Duodenal mucosa (tissue), 2 donors: Measurements from ENCODE around the gene CDR2L.
A peak's percentile ranks its signal among the peaks of the same experiment; 100 is the strongest.

Source experiments
- H3K27ac ChIP-seq: one replicate; pipeline ENCODE4 v1.7.0; 2013; ENCODE audit warnings: low read depth, low read length
- H3K27me3 ChIP-seq, 2 donors: one replicate each; pipeline ENCODE4 v1.7.0; 2013; ENCODE audit warnings: low read length in 2 of 2, control low read depth in 1 of 2; ENCODE audit not compliant: insufficient read depth in 2 of 2, control insufficient read depth in 1 of 2
- H3K36me3 ChIP-seq, 2 donors: one replicate each; pipeline ENCODE4 v1.7.0; 2013; ENCODE audit warnings: low read length in 2 of 2, control low read depth in 1 of 2; ENCODE audit not compliant: insufficient read depth in 2 of 2, control insufficient read depth in 1 of 2
- H3K4me1 ChIP-seq, 2 donors: one replicate each; pipeline ENCODE4 v1.7.0; 2013; ENCODE audit warnings: low read length in 2 of 2, control low read depth in 1 of 2; ENCODE audit not compliant: insufficient read depth in 2 of 2, control insufficient read depth in 1 of 2
- H3K4me3 ChIP-seq, 2 donors: one replicate each; pipeline ENCODE4 v1.7.0; 2013; ENCODE audit warnings: low read length in 2 of 2, low read depth in 1 of 2
- H3K9ac ChIP-seq, 2 donors: one replicate each; pipeline ENCODE4 v1.7.0; 2013; ENCODE audit warnings: low read length in 2 of 2, low read depth in 1 of 2
- H3K9me3 ChIP-seq, 2 donors: one replicate each; pipeline ENCODE4 v1.7.0; 2013; ENCODE audit warnings: low read length in 2 of 2, control low read depth in 1 of 2; ENCODE audit not compliant: control insufficient read depth in 1 of 2

Gene CDR2L

DNA sequence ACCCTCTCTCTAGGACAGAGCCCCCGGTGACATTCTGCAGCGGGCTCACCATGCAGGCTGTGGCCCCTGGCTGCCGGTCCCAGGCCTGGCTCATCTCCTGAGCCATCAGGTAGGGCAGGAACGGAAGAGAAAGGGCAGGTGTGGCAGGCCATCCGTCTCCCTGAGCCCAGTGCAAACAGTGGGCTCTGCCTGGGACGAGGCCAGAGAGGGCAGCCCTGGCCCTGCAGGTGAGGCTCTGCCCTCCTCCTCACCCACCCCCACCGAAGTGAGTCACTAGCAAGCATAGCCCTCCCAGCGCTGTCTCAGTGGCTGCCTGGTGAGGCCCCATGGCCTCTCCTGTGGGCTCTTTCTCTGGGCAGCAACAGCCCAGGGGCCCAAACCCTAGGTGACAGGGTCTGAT, 37.2 kb upstream of the CDR2L start:
- Histone ChIP-seq H3K36me3 (peaks cover 3 to 25% of the 10 kb centered on the region in 2 donors), H3K9me3 (no peaks in the 10 kb centered on the region), H3K4me1 (peaks cover 24 to 27% of the 10 kb centered on the region in 2 donors), H3K27me3 (no peaks in the 10 kb centered on the region), H3K9ac (no peak overlapping the region), H3K27ac (no peak overlapping the region), H3K4me3 (no peak overlapping the region)

DNA sequence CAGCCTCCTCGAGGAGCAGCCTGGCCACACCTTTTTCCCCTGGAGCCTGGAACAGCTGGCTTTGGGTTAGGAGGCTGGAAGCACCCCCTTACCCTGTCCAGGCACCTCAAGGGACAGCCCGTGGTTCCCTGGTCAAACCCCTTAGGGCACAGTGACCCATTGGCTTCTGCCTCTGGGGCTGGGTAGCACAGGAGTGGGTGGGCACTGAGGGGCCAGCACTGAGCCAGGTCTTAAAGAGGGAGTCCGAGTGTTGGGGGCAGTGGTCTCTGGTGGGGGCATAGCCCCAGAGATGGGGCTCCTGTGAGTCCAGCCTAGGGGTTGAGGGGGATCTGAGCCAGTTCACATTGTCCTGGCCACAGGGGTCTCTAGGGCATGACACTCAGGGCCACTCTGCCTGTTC, 36.4 kb upstream of the CDR2L start:
- Histone ChIP-seq H3K27ac (no peak overlapping the region), H3K4me3 (no peak overlapping the region), H3K36me3 (peaks cover 9 to 32% of the 10 kb centered on the region in 2 donors)

DNA sequence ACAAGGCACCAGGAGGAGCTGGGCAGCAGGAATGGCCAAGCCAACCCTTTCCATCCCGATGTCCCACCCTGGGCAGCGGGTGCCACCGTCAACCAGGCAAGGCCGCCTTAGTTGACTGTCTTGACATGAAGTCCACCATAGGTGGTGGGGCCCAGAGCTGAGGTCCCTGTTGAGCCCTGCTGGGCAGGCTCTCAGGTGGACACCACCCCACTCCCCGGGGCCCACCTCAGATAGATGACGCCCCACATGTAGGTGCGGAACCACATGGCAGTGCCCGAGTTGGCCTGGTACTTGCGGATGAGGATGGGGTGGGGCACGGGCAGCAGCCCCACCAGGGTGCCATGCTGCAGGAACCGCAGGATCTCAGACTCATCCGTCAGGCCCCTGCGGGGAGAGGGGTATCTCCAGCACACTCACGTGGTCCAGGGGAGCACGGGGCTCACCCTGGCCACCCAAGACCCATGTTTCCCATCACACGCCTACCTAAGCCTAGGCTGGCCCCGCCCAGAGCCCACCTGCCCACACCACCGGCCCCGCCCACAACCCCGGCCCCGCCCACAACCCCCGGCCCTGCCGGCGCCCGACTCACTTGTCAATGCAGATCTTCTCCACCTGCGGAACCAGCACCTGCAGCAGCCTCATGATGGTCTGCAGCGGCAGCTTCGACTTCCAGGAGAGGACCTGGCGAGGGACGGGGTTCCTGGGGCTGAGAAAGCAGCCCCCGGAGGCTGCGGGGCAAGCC, 35.6 kb upstream of the CDR2L start:
- Histone ChIP-seq H3K4me1 (peaks cover 24 to 27% of the 10 kb centered on the region in 2 donors), H3K4me3 (no peak overlapping the region), H3K27me3 (no peaks in the 10 kb centered on the region), H3K27ac (no peak overlapping the region), H3K36me3 (peaks cover 12 to 39% of the 10 kb centered on the region in 2 donors), H3K9me3 (no peaks in the 10 kb centered on the region), H3K9ac (no peak overlapping the region)

More for the DNA sequence above, 36.4 kb upstream of the CDR2L start:
- Histone ChIP-seq H3K4me1 (peaks cover 24 to 27% of the 10 kb centered on the region in 2 donors), H3K9ac (no peak overlapping the region), H3K27me3 (no peaks in the 10 kb centered on the region), H3K9me3 (no peaks in the 10 kb centered on the region)

DNA sequence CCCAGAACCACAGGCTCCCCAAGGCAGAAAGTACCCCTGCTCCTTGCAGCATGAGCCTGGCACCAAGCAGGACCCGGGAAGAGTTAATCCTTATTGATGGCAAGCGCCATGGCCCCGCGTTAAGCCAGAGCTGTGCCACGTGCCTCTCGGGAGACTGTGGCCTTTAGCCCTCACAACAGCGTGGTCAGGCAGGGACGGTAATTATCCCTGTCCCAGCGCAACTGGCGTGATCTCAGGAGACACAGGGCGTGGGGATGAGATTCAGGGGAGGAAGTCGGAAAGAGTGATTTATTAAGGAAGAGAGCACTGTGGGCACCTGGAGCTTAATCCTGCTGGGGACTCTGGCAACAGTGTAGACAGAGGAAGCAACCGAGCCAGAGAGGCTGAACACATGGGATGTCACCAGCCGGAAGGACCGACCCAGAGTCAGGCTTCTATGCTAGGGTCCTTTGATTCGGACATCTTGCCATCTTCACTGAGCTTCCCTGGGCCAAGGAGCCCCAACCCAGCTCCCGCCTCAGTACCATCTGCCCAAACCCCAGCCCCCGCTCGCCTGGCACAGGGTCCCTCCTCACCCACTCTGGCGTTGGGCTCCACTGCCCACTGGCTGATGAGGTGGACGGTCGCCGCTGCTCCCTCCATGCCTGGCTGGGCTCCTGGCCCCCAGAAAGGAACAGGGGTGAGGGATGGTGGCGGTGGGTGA, 34.9 kb upstream of the CDR2L start:
- Histone ChIP-seq H3K4me1 (peaks cover 24 to 27% of the 10 kb centered on the region in 2 donors), H3K9ac (peak overlapping the region in 1 of 2 donors; percentile 24), H3K27me3 (no peaks in the 10 kb centered on the region), H3K4me3 (no peak overlapping the region), H3K27ac (no peak overlapping the region), H3K36me3 (peaks cover 10 to 41% of the 10 kb centered on the region in 2 donors), H3K9me3 (no peaks in the 10 kb centered on the region)

DNA sequence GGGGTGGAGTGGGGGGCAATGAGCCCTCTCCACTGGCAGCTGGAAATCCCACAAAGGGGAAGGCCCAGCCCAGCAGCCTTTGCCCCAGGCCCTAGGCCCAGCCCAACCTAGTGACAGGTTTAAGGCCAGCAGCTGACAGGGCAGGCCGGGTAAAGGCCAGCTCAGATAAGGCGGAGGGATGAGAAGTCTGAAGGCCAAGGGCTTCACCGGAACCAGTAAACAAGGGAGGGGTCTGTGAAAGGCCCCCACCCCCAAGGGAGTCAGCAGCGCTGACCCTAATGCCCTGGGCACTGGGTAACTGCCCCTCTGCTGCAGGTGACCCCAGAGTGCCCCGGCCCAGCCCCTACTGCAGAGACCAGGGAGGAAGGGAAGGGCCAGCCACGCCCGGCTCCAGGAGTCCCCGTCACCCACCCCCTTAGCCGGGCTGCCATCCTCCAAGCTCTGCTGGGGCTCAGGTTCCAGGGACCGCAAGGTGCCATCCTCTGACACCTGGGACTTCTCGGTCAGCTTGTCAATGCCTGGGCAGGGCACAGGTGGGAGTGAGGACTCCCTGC, 34.2 kb upstream of the CDR2L start:
- Histone ChIP-seq H3K9me3 (no peaks in the 10 kb centered on the region), H3K27me3 (no peaks in the 10 kb centered on the region), H3K9ac (peak overlapping the region in 1 of 2 donors; percentile 24), H3K4me3 (no peak overlapping the region), H3K4me1 (peaks cover 24 to 27% of the 10 kb centered on the region in 2 donors), H3K27ac (no peak overlapping the region), H3K36me3 (peaks cover 9 to 41% of the 10 kb centered on the region in 2 donors)

DNA sequence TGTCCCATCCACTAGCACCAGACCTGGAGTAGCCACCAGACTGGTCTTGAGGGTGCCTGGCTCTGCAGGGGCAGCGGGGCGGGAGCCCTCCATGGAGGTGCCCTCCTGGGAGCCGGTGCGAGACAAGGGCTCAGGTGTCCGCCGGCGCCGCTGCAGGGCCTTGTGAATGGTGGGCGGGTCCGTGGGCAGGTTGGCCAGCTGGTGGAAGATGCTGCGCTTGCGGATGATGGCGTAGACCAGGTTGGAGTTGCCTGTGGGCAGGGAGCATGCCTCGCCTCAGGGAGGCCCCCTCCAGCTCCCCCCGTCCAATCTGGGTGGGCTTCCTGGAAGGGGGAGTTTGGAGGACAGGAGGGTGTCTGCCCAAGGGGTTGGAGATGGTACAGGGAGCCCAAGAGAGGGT, 33.3 kb upstream of the CDR2L start:
- no peaks in the 10 kb centered on the region for H3K9me3 ChIP-seq
- H3K27me3 ChIP-seq: no peaks in the 10 kb centered on the region
- H3K27ac ChIP-seq: no peak overlapping the region
- no peak overlapping the region for H3K4me3 ChIP-seq
- H3K9ac ChIP-seq: no peak overlapping the region
- H3K36me3 ChIP-seq: peaks cover 9 to 41% of the 10 kb centered on the region in 2 donors
- H3K4me1 ChIP-seq: peaks cover 24 to 27% of the 10 kb centered on the region in 2 donors

DNA sequence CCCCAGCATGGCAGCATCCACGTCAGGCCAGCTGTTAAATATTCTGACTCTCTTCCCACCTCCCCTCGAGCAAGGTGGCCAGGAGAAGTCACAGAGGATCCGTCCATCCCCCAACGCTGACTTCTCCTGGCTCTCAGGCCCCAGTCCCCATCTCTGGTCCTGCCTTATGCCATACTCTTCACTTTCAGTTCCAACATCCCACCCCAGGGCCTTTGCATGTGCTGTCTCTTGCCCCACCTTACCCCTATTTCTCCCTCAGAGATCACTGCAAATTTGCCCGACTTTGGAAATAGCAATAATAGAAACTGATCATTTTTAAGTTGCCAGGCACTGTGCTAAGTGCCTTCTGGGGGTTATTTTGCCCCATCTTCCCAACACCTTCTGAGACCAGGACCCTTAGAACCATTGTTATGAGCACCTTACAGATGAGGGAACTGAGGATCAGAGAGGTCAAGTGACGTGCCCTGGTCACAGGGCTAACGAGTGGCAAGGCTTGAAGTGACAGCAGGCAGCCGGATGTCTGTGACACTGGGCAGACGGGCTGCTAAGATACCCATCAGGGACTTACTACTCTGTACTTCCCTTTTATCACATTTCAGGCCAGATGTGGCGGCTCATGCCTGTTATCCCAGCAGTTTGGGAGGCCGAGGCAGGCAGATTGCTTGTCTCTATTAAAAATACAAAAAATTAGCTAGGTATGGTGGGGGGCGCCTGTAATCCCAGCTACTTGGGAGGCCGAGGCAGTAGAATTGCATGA, 32.6 kb upstream of the CDR2L start:
- H3K9me3 ChIP-seq: no peaks in the 10 kb centered on the region
- H3K9ac ChIP-seq: no peak overlapping the region
- peaks cover 24 to 27% of the 10 kb centered on the region in 2 donors for H3K4me1 ChIP-seq
- no peak overlapping the region for H3K4me3 ChIP-seq
- peaks cover 9 to 44% of the 10 kb centered on the region in 2 donors for H3K36me3 ChIP-seq
- H3K27me3 ChIP-seq: no peaks in the 10 kb centered on the region
- H3K27ac ChIP-seq: no peak overlapping the region

DNA sequence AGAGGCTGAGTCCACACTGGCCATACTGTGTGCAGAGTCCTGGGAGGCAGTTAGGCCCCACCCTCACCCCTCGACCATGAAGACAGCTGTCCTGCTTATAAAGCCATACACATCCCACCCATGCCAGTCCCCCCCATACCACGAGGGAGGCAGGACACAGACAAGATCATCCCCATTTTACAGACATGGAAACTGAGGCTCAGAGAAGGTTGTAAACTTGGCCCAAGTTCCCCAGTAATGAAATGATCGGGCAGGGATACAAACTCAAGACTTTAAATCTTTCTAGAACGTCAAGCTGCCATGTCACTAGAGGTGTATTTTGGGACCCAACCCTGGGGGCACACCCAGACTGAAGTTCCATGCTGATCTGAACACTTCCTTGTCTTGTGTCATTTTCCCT, 31.3 kb upstream of the CDR2L start:
- Histone ChIP-seq H3K4me1 (peaks cover 23 to 27% of the 10 kb centered on the region in 2 donors), H3K9ac (no peak overlapping the region), H3K4me3 (no peak overlapping the region), H3K27ac (no peak overlapping the region), H3K27me3 (no peaks in the 10 kb centered on the region), H3K36me3 (peaks cover 17 to 56% of the 10 kb centered on the region in 2 donors), H3K9me3 (no peaks in the 10 kb centered on the region)

DNA sequence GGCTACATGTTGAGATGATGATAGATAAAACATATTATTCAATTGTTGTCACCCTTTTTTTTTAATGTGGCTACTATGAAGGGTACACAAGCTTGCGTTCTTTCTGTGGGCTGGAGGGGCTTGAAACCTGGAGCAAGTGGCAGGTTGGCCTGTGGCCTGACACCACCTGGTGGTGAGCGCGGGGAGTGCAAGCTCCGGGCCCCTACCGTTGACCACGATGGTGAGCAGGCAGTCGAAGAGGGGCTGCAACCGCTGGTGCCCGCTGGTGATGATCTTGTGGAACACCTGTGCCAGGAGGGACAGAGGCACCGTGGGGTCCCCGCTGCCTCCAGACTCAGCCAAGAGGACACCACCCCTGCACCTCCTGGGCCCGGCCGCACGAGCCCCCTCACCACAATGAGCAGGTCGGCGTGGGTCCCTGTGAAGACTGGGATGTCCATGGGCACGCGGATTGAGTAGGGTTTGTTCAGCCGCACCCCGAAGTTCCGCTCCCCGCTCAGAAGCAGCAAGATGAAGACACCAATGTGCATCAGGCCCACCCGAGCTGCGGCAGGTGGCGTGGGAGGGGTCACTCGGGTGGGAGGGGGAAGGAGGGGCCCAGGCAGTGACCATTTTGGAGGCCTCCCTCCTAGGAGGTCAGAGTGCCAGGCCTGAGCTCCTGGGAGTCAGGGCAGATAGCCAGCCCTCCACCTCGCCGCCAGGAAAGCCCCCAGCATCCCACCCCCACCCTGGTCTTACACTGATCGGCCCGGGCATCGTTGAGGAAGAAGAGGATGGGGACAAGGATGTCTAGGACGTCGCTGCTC, 29.3 kb upstream of the CDR2L start:
- Histone ChIP-seq H3K27me3 (no peaks in the 10 kb centered on the region), H3K4me1 (peaks cover 17 to 18% of the 10 kb centered on the region in 2 donors), H3K4me3 (no peak overlapping the region), H3K9me3 (no peaks in the 10 kb centered on the region), H3K9ac (no peak overlapping the region), H3K27ac (no peak overlapping the region), H3K36me3 (peaks cover 17 to 52% of the 10 kb centered on the region in 2 donors)
